ENCODE results near the gene CALML5.

The CALML5 gene

GRCh38 chr10:5533098-5533731 is 33.8 kb upstream of the CALML5 start:
- DNase-seq (ENCODE audit: low read depth in 2 of 3, low spot score in 2 of 3), result no peak

GRCh38 chr10:5532618-5533097 is 33.3 kb upstream of the CALML5 start:
- DNase-seq (ENCODE audit: low read depth in 2 of 3, low spot score in 2 of 3), result no peak

- DNase-seq (ENCODE audit: low read depth in 2 of 3, low spot score in 2 of 3), result no peak
Measured at GRCh38 chr10:5532307-5532605, 32.9 kb upstream of the CALML5 start.

GRCh38 chr10:5531558-5532306 is 32.4 kb upstream of the CALML5 start:
- no peak for DNase-seq (ENCODE audit: low read depth in 2 of 3, low spot score in 2 of 3)

GRCh38 chr10:5530846-5531557 is 31.6 kb upstream of the CALML5 start:
- DNase-seq (ENCODE audit: low read depth in 2 of 3, low spot score in 2 of 3), result no peak

GRCh38 chr10:5530412-5530806 is 31.0 kb upstream of the CALML5 start:
- no peak for DNase-seq (ENCODE audit: low read depth in 2 of 3, low spot score in 2 of 3)

- no peak for DNase-seq (ENCODE audit: low read depth in 2 of 3, low spot score in 2 of 3)
Measured at GRCh38 chr10:5529702-5530411, 30.5 kb upstream of the CALML5 start.

GRCh38 chr10:5528989-5529701 is 29.8 kb upstream of the CALML5 start:
- DNase-seq (ENCODE audit: low read depth in 2 of 3, low spot score in 2 of 3), result no peak

- no peak for DNase-seq (ENCODE audit: low read depth in 2 of 3, low spot score in 2 of 3)
Measured at GRCh38 chr10:5527332-5528200, 28.2 kb upstream of the CALML5 start.

- DNase-seq (ENCODE audit: low read depth in 2 of 3, low spot score in 2 of 3), result no peak
Measured at GRCh38 chr10:5526691-5527331, 27.4 kb upstream of the CALML5 start.

GRCh38 chr10:5525561-5526341 is 26.4 kb upstream of the CALML5 start:
- DNase-seq (ENCODE audit: low read depth in 2 of 3, low spot score in 2 of 3), result no peak

GRCh38 chr10:5524641-5525560 is 25.5 kb upstream of the CALML5 start, which contains the start of gene CALML3:
Gene CALML3, plus strand, starts transcription at chr10:5524961. Its CDS starts 125 bp downstream, at chr10:5525086.
- no peak for DNase-seq (ENCODE audit: low read depth in 2 of 3, low spot score in 2 of 3)

GRCh38 chr10:5523796-5524574 is 24.6 kb upstream of the CALML5 start:
- no peak for DNase-seq (ENCODE audit: low read depth in 2 of 3, low spot score in 2 of 3)

- no peak for DNase-seq (ENCODE audit: low read depth in 2 of 3, low spot score in 2 of 3)
Measured at GRCh38 chr10:5522913-5523560, 23.7 kb upstream of the CALML5 start.

GRCh38 chr10:5519054-5519453 is 19.7 kb upstream of the CALML5 start:
- no peak for DNase-seq (ENCODE audit: low read depth in 2 of 3, low spot score in 2 of 3)

- no peak for DNase-seq (ENCODE audit: low read depth in 2 of 3, low spot score in 2 of 3)
Measured at GRCh38 chr10:5518143-5518542, 18.8 kb upstream of the CALML5 start.

Data from activated CD8-positive, alpha-beta memory T cell treated with anti-CD3 and anti-CD28 coated beads for 48 hours (primary cell).